Putamen (tissue), 1 donor: ENCODE measurements around the gene MAP4K4.

Experiments
- DNase-seq: peaks from one replicate; pipeline ENCODE4 v3.0.0-alpha.2; 2016; ENCODE audit warnings: low spot score

MAP4K4 gene

DNA sequence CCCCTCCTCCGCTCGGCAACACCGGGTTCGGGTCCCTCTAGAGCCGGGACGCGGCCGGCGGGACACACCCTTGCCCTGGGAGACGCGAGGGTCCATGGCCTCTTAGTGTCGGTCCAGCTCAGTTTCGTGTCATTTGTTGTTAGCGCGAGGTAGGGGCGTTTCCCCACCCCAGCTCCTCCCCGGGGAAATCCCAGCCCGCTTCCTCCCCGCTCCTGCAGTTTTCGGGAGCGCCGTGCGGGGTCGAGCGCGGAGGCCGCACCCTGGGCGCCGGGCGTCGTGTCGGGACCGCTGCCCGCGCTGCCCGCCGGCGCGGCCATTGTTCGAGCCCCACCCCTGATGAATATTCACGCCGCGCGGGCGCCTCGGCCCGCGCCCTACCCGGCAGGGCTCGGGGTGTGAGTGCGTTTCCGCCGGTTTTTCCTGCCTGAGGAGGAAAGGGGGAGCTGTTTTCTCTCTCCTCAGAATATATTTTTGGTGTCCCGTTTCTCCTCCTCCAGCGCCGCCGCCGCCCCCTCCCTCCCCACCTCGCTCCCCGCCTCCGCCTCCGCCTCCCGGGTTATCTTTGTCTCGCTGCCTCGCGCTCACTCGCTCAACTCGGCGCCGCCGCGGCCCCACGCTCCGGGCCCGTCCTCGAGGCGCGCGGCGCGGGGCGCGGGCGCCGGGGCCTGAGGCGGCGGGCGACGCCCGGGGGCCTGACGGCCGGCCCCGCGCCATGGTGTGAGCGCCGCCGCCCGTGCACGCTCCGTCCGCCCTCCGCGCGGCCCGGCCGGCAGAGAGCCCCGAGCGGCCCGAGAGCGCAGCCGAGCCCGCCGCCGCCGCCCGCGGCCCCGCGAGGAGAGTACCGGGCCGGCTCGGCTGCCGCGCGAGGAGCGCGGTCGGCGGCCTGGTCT, at the start of gene MAP4K4:
Gene MAP4K4, plus strand, starts transcription at position 584 of the 890 bp plus-strand sequence. CDS start 374 bp downstream, outside the sequence.
- DNase-seq = peak; percentile 88

DNA sequence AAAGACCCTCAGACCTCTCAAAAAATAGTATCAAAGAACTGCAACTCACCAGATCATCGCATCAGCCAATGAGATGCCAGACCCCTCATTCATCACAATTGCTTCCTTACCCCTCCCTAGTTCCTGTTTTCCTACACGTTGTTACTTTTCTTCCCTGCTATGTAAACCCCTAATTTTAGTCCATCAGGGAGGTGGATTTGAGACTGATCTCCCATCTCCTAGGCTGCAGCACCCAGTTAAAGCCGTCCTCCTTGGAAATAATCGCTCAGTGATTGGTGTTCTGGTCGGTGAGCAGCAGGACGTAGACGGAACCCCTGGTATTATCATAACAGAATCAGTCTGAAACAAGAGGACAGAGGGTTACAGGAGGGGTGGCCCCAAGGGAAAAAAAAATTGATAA, 44.0 kb upstream of the MAP4K4 start:
- no peak for DNase-seq

DNA sequence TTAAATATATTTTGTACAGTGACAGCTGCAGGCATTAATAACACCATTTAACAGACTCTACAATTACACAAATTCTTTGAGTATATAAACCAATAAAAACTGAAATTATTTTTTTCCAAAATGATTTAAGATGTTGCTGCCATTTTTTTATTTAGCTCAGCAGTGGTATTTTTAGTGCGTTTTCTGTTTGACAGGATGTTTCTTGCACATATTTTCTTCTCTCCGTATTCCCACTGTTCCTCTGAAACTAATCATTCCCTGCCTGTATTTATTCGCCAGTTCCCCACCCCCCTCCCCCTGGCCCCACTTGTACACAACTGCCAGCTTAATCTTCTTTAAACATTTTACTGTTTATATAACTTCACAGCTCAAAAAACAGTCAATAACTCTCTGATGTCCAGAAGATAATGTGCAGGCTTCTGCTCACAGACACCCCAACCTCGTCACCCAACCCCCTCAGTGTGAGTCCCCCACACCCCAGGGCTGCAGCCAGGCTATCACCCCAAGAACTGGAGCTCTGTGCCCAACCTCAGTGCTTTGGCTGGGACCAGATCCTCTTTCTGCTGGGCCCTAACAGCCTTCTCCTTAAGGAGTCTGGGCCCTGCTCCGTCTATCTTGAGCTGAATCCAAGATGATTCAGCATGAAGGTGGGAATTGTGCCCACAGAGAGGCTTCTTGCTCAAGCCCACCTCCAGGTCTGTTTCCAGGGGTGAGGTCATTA, 41.6 kb upstream of the MAP4K4 start:
- DNase-seq = no peak

DNA sequence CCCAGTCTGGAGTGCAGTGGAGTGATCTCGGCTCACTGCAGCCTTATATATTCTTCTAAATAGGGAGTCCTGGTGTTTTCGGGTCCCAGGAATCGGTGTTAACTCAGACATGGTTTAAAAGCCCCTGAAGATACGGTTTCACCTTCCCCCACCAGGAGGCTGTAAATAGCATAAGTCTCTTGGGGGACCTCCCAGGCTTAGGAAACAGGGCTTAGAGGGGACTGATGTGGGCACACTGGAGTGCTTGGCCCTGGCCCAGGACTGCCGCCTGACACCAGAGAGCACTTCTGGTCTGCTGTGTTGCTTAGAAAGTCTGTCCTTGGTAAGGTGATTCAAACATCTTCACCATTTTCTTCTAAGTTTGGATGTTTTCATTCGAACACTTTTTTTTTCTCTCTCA, 39.7 kb upstream of the MAP4K4 start:
- DNase-seq = no peak

DNA sequence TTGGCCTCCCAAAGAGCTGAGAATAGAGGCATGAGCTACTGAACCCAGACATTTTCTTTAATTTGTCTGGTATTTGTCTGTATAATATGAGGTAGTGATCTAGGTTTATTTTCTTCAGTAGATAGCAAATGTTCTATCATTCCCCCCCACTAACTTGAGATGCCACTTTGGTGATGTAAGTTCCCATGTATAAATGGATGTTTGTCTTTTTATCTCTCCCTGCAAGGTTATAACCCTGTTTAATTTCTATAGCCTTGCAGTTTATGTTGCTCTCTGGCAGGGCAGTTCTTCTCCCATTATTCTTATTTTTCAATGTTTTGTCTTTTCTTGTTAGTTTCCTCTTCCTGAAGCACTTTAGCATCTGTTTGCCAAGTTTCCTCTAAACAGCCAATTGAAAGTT, 39.1 kb upstream of the MAP4K4 start:
- DNase-seq = no peak

DNA sequence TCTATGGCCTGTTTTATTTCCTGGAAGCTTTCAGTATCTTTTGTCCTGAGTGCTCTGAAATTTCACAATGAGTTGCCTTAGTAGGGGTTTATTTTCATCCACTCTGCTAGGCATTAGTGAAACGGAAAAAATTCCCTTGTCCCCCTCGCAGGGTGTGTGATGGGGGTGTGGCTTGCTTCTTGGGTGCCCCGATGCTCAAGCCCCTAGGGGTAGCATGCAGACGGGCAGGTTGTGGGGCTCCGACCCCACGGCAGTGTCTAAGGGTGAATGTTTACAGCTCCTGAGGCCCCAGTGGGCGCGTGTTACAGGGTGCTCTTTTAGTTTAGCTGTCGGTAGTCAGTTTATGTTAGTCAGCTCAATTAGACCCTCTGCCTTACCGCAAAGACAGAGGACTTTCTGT, 32.2 kb upstream of the MAP4K4 start:
- DNase-seq = no peak

DNA sequence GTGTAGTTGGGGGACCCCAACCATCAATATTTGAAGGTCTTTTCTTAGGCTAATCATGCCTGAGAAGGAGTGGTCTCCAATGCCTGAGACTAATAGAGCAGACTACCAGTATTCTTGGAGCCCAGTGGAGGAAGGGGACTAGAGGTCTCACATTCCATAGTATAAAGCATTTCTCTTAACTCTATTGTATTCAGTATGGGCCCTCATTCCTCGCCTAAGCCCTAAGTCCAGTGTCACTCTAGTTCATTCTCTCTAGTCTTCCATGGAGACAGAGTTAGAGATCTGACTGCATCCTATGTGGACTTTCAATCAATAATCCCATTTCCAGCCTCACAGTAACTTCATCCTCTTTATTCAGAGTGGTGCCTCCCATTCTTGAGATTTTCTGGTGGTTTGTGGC, 29.7 kb upstream of the MAP4K4 start:
- DNase-seq = no peak

DNA sequence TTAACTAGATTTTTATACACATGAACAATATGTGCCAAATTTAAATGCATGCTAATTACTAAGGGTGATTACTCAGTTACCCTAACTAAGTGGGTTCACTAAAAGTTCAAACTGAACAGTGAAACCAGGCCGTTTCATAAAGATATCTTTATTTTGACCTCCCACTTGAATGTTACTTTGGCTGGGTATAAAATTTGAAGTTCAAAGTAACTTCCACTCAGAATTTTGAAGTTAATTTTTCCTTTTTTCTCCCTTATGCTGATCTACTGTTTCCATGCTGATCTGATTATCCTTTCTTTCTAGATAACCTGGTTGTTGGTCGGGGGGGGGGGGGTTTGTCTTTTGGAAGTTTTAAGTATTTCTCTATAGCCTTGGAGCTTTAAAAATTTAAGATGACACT, 25.5 kb upstream of the MAP4K4 start:
- DNase-seq = no peak

DNA sequence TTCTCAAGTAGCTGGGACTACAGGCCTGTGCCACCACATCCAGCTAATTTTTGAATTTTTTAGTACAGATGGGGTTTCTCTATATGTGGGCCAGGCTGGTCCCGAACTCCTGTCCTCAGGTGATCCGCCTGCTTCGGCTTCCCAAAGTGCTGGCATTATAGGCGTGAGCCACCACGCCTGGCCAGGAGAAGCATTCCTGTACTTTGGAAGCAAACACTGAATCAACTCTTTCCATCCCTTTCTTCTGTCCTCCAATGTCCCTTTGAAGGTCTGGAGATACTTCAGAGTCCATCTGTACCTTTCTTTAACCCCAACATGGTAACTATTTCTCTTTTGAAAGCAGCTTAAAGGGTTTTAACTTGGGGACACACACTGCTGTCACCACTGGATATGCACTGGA, 23.6 kb upstream of the MAP4K4 start:
- no peak for DNase-seq

DNA sequence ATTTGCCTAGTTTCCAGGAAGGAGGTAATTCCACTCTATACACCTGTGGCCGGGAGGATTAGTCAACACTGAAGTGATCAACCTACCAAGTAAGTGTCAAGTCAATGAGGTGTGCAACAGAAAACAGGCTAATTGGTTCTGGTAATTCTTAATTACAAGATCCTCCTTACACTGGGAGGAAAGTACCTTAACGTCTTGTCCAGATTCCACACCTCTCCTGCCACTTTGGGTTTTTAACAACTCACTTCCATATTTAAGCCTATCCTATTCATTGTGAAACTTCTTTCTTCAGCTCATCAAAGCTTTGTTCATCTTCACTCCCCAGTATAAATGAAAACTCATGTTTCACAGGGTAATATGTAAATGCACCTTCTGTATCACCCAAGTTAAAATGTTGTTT, 22.0 kb upstream of the MAP4K4 start:
- no peak for DNase-seq

DNA sequence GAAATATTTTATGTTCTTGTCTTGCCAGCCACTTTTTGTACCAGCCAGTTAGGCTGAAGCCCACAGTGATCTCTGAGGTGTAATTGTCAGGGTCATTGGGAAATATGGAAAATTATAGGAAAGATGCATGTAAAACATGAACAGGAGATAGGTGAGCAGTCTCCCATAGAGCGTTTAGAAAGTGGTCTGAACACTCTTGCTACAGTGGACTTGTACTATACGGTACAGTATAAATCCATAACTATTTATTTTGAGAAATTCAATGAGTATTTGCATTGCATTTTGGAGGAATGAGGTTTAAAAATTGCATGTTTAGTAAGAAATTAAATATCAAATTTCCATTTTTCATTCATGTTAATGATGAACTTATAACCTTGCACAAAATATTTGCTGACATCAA, 20.8 kb upstream of the MAP4K4 start:
- DNase-seq = no peak

DNA sequence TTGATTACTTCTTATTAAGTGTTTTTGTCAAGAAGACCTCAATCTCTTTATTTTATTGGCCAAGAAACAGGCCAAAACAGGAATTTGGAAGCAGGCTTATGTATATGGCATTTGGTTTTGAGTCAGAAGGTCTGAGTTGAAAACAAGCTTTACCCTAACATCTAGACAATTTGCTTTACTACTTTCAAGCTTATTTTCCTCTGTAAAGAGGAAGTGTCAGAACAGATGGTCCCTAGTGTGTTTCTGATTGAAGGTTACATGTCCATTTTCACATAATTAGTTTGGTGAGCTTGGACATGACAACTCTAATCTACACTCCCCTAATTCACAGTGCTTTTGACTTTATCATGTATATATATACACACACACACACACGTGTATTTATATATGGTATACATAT, 19.8 kb upstream of the MAP4K4 start:
- DNase-seq = no peak

DNA sequence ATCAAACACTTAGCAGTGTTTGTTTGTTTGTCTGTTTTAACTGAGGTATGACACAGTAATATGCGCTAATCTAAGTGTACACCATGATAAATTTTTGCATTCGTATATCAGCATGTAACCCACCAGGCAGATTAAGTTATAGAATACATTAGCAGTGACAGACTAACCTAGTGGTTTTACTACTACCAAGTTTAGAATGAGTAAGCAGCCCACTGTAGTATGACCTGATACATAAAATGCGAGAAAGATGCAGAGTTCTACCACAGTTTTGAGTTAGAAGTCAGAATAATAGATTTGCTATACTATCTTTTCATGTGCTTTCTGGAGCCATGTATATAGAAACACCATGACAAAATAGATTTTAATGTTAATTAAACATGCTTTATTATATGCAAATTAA, 19.1 kb upstream of the MAP4K4 start:
- DNase-seq = no peak

DNA sequence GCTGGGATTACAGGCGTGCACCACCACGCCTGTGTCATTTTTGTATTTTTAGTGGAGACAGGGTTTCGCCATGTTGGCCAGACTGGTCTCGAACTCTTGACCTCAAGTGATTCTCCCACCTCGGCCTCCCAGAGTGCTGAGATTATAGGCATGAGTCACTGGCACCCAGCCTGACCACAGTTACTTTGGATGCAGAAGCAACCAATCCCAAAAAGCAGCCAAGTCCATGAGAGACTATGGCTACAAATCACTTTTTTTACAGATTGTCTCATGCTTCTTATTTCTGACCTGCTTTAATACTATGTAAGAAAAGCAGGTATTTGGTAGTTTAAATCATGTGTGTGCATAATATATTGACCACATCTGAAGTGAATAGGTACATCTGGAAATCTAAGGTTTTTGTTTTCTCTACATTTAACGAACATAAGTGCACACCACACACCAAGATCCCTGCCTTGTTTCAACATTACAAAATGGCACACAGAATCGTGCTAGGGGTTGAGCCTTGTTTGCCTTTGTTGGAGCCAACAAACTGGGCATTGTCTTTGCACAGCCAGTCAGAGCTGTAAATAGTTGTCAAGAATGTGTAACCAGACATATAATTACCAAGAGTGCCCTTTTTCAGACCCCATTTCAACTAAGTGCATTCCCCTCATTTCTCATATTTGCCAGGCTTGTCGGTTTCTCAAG, 18.3 kb upstream of the MAP4K4 start:
- DNase-seq = peak; percentile 17

DNA sequence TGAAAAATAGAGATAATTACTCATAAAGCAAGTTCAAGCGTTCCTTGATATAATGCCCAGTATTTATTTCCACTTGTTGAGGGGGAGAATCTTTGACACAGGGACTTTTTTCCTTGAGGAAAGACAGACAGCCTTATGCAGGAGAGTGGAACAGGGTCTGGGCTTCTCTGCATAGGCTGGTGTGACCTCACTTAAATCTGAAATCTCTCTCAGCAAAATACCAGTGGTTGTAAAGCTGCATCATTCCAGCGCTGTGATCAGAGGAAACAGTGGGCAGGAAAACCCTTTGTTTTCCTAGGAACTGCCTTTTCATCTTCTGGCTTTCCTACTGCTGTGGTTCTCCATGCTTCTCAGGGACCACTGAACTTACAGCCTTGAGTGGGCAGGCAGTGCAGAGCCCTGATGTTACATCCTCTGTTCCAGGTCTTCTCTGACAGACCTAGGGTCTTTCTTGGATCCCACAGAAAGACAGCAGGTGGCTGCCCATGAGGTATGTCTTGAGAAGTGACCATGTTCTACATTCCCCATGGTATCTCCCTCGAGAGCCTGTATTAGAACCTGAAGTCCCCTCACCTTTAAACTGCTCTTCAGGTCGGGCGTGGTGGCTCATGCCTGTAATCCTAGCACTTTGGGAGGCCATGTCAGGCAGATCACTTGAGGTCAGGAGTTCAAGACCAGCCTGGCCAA, 17.6 kb upstream of the MAP4K4 start:
- DNase-seq = no peak

DNA sequence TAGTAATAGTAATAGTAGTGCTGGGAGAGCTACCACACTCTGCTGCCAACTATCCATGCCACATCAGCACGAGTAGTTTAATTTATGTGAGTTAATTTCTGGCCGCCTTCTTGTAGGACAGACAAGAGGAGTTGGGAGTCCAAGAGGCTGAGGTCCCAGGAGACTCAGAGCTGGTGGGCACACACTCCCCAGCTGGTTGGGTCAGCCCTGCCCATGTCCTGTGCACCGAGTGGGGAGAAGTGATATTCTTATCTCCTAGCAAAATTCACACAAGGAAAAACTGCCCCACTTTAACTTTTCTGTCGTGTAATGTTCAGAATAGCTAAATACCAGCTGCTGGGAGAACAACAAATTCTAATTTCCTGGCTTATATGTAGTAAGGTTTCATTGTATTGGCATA, 15.2 kb upstream of the MAP4K4 start:
- no peak for DNase-seq

DNA sequence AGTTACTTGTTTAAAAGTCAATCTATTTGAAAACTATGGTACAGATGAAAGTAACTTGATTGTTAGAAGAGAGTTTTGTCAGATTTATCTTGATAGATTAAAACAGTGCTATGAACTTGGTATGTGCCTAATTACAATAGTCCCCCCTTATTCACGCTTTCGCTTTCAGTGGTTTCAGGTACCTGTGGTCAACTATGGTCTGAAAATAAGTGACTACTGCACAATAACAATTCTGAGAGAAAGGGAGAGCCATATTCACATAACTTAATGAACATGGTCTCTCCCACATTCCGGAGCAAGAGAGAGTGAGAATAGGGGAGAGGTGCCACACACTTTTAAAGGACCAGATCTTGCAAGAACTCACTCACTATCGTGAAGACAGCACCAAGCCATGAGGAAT, 13.2 kb upstream of the MAP4K4 start:
- no peak for DNase-seq

DNA sequence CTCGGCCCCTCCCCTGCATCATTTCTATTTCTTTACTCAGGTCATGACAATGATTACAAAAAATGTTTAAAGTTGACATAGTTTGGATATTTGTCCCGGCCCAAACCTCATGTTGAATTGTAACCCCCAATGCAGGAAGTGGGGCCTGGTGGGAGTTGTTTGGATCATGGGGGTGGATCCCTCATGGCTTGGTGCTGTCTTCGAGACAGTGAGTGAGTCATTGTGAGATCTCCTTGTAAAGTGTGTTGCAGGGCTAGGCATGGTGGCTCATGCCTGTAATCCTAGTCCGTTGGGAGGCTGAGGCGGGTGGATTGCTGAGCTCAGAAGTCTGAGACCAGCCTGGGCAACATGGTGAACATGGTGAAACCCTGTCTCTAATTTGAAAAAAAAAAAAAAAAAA, 9.2 kb upstream of the MAP4K4 start:
- DNase-seq = no peak

DNA sequence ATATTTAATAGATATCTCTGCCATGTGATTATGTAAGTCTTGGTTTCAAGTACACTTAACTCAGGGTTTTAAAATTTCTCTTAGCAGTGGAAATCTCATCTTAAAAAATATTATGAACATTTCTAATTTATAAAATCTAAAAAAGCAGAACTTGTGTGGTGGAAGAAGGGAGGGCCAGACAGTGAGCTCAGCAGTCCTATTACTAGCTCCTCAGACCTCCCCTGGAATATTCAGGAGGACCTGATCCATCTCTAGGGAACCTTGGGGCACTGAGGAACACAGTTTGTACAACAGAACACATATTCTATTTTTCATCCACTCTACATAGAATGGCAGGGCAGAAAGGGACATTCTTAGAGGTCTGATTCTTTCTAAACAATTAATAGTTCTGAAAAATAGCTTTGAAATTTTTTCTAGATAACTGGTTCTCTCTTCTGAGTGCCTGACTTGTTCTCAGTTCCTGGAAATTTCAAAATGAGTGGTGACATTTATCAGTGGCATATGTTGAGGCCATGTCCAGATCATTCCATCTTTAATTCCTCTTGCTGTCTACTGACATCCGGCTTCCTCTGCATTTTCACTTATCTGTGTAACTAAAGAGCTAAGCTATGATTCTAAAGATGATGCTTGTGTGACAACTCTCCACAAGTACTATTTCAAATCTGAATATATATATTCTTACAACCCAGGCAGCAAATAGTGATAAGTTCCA, 8.2 kb upstream of the MAP4K4 start:
- no peak for DNase-seq

DNA sequence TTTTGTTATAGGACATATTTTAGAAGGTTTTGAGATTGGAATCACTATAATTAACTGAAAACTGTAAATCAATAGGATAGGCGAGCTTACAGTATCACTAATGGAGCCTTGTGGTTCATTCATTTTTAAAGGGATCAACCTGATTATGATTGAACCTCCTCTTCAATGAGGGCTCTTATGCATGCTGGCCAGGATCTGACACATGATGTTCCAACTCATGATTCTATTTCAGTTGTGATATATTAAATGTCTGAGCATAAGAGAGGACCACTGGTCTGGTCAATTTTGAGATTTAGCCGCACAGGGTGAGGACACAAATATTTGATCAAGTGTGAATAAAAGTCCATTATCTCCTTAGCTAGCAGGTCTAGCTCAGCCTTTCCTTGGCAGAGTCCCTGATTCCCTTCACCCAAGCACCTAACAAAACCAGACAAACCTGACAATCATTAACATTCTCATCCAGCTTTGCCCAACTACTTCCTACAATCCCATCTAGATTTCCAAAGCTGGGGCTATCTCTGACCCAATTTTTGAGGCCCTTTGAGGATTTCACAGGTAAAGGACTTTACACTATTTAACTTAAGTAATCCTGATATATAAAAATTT, 6.9 kb upstream of the MAP4K4 start:
- no peak for DNase-seq

DNA sequence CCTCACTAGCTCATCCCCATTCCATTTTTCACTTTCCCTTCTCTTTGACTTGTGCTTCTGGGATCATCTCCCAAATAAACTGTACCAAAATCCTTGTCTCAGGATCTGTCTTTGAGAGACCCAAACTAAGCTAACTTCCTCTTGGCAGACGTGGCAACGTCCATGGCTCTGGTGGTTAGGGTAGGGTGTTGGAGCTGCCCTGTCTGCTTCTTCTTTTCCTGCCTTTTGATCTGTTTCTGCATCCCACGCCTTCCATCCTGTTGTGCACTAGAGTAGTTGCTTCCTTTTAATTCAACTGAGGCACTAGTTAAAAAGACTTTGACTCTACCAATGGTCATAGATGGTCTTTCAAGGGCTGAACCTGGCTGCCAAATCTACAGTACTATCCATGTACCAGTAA, 5.5 kb upstream of the MAP4K4 start:
- DNase-seq = no peak
